GM21367 (cell line): ENCODE data around the gene RSF1.
A peak's percentile ranks its signal among the peaks of the same experiment; 100 is the strongest.
"Not testable (repeated sequence)": the region's sequence is repeated elsewhere in the genome, so short reads cannot be mapped to it uniquely, and the experiment has no call there.

ENCODE experiments used
- ATAC-seq: cut with Tn5 transposase; IDR thresholded peaks from one replicate; pipeline ENCODE4 v1.9.1; 2021; ENCODE audit not compliant: unreplicated experiment

RSF1 gene

GRCh38 chr11:77820565-77821348 is at the start of gene RSF1, which contains the start of gene AAMDC:
Gene RSF1 (minus strand): TSS chr11:77820722. CDS start chr11:77820714, 8 bp downstream.
Gene AAMDC (plus strand): TSS chr11:77821144. CDS start chr11:77842497, 21,353 bp downstream.
- peak; percentile 74 for ATAC-seq

GRCh38 chr11:77868744-77869143 is 48.2 kb upstream of the RSF1 start:
- no peak for ATAC-seq

DNA sequence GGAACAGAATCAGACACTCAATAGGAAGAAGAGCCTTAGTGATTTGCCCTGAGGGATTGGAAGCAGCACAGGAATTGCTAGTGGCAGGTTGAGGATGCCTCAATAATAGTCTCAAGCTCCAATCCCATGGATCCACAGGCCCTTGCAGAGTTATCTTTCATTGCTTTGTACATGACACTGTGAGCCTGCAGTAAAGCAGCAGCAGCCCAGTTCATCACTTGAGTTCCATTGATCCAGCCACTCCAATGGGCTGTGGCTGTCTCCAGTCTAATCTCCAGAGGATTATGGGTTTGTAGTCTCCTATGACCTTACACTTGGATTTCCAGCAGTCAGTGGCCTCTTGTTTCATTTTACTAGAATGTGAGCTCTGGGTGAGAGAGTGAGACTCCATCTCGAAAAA is 45.8 kb upstream of the RSF1 start:
- ATAC-seq, result no peak

DNA sequence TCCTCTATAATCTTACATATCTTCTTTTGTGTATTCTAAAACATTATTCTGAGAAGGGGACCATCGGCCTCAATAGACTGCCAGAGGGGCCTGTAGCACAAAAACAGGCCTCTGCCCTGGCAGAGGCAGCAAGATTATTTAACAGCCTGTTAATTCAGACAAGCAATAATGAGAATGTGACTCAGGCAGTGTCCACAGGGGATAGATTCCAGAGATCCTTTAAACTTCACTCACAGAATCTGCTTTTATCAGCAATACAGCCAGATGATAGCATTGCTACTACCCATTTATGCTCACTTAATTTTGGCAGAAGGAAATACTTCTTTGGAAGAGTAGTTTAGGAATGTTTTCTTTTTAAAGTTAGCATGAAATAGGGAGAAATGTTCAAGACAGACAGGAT is 45.3 kb upstream of the RSF1 start:
- no peak for ATAC-seq

- not testable (repeated sequence) for ATAC-seq
These were observed 40.9 kb upstream of the RSF1 start for GRCh38 chr11:77861444-77861843.

- not testable (repeated sequence) for ATAC-seq
These were observed 37.5 kb upstream of the RSF1 start for GRCh38 chr11:77857906-77858457.

- ATAC-seq, result no peak
These were observed 34.3 kb upstream of the RSF1 start for GRCh38 chr11:77854838-77855237.

DNA sequence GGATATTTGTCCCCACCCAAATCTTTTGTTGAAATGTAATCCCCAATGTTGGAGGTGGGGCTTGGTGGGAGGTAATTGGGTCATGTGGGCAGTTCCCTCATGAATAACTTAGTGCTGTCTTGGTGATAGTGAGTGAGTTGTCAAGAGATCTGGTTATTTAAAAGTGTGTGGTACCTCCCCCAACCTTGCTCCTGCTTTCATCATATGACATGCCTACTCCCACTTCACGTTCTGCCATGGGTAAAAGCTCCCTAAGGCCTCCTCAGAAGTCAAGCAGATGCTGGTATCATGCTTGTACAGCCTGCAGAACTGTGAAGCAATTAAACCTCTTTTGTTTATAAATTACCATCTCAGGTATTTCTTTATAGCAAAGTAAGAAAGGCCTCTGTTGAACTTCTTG is 31.0 kb upstream of the RSF1 start:
- no peak for ATAC-seq

GRCh38 chr11:77843700-77844099 is 23.2 kb upstream of the RSF1 start:
- not testable (repeated sequence) for ATAC-seq

DNA sequence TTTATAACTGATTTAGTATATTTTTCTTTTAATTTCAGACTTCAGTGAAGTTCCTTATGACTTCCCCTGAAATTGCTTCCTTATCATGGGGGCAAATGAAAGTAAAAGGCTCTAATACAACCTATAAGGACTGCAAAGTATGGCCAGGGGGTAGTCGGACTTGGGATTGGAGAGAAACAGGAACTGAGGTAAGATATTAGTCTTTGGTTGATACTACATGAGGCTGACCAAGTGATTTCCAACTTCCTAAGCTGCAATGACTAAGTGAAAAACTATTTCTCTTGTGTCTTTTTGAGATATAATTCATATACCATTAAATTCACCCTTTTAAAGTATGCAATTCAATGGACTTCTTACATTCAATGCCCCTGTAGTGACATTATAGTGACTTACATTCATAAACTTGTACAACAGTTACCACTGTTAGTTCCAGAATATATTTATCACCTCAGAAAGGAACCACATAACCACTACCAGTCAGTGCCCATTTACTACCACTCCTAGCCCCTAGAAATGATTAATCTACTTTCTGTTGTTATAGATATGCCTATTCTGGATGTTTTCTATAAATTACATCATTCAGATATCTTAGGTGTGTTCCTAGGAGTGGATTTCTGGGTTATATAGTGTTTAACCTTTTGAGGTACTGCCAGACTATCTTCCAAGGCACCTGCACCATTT is 22.1 kb upstream of the RSF1 start:
- ATAC-seq, result no peak

DNA sequence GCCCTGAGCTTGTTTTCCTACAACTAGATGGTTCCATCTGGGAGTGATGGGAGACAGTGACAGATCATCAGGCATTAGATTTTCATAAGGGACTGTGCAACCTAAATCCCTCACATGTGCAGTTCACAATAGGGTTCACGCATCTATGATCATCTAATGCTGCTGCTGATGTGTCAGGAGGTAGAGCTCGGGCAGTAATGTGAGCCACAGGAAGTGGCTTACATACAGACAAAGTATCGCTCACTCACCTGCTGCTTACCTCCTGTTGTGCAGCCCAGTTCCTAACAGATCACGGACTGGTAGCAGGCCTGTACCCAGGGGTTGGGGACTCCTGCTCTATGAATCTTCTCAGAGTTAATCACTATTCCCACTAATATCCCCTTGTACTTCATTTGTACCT is 12.8 kb upstream of the RSF1 start:
- ATAC-seq, result no peak

DNA sequence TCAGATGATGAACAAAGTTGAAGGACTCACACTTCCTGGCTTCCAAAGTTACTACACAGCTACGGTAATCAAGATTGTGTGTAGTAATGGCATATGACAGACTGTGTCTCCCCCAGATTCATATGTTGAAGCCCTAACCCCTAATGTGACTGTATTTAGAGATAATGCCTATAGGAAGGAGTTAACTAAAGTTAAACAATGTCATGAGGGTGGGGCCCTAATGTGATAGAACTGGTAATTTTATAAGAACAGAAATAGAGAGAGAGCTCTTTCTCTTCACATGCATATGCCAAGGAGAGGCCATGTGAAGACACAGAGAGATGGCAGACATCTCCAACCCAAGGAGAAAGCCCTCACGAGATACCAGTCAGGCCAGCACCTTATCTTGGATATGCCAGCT is 8.4 kb upstream of the RSF1 start:
- ATAC-seq, result no peak

GRCh38 chr11:77823775-77824174 is 3.3 kb upstream of the RSF1 start:
- ATAC-seq, result no peak

GRCh38 chr11:77822126-77822525 is 1.6 kb upstream of the RSF1 start:
- not testable (repeated sequence) for ATAC-seq

DNA sequence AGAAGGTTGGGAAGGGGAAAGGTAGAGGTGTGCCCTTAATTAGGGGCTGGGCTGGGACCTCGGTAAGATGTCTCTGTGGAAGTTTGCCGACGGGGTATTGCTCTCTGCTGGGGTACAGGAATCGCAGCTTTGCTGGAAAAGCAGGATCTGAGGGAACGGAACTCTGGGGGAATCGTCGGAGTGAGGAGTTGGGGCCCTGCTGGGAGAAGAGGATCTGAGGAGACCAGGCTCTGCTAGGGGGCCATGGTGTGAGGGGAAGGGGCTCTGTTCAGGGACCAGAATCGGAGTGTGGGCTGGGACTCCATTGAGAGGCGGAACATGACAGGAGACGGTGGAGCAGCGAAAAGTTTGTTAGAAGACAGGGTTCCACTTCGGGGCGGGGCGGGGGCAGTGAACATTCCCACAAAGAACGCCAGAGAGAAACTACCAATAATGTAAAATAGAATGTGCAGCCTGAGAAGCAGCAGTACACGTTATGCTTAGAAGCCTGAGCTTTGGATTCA is 878 bp upstream of the RSF1 start:
- no peak for ATAC-seq

DNA sequence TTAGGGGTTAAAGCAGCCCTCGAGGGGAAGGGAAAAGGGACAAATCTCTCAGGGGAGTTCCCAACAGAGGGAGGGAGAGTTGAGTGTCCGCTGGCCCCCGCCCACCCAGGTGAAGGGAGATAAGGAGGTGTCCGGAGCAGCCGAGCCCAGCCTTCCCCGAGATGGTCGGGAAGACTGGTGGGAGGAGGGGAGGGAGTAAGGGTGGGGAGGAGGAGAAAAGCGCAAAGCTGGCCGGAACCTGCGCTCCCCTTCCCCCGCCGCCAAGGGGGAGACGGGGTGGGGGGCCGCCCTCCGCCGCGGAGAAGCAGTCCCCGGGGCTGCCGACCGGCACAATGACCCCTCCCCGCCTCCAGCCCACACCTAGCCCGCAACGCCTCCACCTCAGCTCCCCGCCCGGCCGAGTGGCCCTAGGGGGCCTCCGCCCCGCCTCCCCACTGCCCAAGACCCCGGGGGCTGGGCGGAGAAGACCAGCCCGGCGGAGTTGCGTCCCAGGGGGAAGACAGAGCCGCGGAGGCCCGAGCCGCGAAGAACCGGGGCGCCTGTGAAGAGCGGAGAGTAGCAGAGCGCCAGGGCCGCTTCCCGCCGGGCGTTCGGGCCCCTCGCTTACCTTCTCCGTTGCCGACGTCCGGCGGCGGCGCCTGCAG is 479 bp downstream of the RSF1 start:
- ATAC-seq, result no peak

DNA sequence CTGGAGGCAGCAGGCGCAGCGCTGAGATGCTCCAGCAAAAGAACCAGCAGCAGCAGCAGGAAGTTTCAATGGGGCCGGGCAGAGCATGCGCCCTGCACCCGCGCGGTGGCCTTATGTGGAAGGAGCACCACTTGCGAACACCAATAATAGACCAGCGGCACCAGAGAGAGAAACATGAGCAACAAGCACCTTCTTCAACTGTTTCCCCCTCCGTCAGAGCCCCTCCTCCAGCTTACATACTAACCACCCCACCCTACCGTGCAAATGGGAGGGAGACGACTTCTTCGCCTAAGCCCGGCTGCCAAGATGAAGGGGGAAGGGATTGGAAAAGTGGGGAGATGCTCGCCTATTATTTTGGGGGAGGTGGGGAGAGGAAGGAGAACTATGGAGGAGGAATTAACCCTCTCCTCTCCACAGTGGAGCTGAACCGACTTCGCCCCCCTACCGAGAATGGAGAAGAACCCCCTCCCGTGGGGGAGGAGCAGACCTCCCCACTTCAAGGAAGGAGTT is 1.1 kb downstream of the RSF1 start:
- peak; percentile 56 for ATAC-seq

GRCh38 chr11:77815459-77815858 is 5.1 kb downstream of the RSF1 start:
- ATAC-seq, result no peak

DNA sequence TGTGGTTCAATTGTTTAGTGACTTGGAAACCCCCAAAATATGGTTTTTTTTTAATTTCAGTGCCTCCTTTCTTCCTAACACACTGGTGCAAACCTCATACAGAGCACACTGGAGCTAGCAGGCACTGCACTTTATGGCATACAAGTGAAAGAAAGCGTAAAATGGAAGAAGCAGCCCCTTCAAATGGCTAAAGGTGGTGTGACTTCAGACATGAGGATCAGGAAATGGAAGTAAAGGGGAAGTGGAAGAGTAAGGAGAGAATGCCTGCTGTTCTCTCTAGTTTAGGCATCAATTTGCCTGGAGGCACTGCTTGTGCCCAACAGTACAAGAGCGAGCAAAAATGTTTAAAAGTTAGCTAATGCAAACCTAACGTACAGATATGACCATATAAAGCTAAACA is 5.7 kb downstream of the RSF1 start:
- ATAC-seq, result no peak

DNA sequence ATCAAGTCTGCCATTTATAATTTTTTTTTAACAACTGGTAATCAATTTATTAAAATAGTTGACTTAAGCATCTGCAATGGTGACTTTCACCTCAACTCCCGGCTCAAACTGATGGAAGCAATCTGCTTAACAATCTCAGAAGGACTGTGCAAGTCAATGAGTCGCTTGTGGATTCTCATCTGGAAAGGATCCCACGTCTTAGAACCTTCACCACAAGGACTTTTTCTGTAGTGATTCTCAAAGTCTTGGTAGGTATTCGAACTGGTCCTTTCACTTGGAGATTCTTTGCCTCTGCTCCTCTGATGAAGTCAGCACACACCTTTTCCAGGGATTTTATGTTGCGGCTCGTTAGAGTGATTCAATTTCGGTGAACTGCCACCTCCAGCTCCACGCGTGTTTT is 7.3 kb downstream of the RSF1 start:
- ATAC-seq, result no peak

- ATAC-seq, result no peak
These were observed 13.5 kb downstream of the RSF1 start for GRCh38 chr11:77806993-77807392.
